Stimulated activated CD4-positive, alpha-beta T cell treated with anti-CD3 and anti-CD28 coated beads, Interleukin-4, amount 100 ng/mL, for 1 hour (primary cell): Measurements from ENCODE around the gene NXNL2.

Experiments
- DNase-seq: peaks from one replicate; pipeline ENCODE4 v3.0.0-alpha.2; 2020

Gene NXNL2

GRCh38 chr9:88534456-88535225 is at the start of gene NXNL2:
TSS of gene NXNL2 (plus strand) at chr9:88535178. CDS start at chr9:88535435, 257 bp downstream.
- DNase-seq = peak; percentile 50

GRCh38 chr9:88488166-88488565 is 46.8 kb upstream of the NXNL2 start:
- DNase-seq = no peak

GRCh38 chr9:88494983-88495721 is 39.8 kb upstream of the NXNL2 start:
- no peak for DNase-seq

- DNase-seq = no peak
These were observed 37.8 kb upstream of the NXNL2 start for GRCh38 chr9:88497224-88497623.

GRCh38 chr9:88498880-88499279 is 36.1 kb upstream of the NXNL2 start:
- no peak for DNase-seq

DNA sequence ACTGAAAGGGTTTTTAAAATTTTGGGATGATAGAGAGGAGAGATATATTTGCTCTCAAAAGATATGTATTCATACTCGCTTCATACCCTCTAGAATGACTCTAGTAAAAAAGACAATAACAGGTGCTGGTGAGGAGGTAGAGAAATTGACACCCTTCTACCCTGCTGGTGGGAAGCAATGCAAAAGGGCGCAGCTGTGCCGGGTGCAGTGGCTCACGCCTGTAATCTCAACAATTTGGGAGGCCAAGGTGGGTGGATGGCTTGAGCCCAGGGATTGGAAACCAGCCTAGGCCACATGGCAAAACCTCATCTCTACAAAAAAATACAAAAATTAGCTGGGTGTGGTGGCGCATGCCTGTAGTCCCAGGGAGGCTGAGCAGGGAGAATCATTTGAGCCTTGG is 33.9 kb upstream of the NXNL2 start:
- no peak for DNase-seq

DNA sequence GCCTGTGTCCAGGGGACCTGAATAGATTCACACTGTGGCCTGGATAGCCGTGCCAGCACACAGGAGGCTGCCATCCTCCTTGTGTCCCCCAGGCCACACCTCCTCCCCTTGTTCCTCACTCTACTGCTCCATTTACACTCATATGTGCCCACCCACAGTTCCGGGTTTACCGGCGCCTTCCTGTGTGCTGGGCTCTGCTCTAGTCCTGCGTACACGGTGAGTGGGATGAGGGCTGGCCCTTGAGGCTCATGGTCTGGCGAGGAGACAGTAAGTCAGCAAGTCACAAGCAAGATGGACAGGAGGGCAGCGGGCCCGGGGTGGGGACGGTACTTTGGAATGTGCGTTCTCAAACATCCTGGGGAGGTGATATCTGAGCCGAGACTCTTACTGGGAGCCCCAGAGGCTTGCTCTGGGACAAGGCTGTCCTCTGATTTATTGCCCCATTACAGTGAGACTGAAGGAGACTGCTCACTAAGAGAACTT is 32.4 kb upstream of the NXNL2 start:
- no peak for DNase-seq

DNA sequence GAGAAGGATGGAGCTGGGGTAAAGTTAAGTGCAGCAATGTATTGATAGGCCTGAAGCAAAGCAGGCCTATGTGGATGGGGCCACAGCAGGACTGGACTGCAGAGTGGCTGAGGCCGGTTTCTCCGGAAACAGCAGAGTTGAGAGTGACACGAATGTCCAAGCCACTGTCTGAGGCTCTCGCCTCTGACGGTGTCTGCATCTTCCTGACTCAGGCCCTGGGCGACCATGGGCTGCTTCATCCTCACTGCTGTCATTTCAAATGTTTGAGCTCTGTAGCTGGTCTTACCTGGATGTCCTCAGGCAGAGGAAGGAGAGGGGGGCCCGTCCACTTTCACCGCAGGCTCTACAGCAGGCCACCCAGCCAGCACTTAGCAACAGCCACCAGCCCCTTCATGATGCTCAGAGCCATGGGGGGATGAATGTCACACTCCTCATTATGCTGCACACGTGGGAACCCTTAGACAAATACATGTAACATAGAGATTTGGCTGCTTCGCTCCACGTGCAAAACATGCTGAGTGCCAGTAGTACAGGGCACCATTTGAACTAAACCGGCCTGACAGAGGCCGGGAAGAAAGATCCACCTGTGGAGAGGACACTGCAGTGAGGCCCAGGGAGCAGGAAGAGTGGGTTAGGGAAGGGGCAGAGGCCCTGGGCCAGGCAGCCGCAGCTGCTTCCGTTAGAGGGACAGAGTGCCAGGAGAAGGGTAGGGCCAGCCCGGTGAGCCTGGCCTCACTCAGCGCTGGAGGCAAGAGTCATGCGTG is 31.7 kb upstream of the NXNL2 start:
- DNase-seq = no peak

DNA sequence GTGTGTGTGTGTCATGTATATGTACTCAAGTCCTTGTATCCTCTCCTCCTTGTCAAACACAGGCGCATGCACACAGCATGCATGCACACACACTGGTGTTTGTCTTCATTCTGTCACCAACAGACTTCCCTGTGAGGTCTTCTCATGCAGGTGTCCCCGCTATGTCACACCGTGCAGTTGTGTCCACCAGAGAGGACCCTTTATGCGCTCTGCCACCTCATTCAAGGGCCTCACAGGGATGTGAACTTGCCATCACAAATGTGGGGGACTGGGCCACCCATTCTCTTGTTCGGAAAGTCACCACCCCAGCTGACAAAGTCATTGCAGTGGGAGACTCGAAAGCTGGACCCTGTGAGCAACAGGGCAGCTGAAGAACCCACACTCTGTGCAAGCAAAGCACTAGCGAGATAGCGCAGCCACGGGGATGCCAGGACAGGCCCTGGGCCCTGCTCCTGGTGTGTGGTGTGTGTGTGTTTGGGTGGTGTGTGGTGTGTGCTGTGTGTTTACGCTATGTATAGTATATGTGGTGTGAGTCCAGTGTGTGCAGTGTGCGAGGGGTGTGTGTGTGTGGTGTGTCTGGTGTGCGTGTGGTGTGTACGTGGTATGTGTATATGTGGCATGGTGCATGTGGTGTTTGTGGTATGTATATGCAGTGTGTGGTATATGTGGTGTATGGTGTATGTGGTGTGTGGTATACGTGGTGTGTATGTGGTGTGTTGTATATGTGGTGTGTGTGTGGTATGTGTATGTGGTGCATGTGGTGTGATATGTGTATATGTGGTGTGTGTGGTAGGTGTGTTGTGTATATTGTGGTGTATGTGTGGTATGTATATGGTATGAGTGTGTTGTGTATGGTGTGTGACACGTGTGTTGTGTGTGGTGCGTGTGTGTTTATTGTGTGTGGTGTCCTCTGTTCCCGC is 30.9 kb upstream of the NXNL2 start:
- no peak for DNase-seq

DNA sequence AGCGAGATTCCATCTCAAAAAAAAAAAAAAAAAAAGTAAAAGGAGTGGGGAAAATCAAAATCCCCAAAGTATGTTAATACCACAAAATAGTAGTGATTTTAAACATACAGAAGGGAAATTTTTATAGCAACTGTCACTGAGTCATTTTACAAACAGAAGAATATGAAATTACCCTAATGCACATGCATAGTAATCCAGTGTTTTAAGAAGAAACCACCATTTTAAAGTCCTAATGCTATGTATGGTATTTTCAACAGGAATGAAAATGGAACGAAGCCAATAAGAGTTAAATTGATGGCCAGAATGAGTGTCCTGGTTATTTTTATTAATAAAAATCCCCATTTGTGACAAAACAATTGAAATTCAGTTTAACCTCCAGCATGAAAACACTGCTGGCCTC is 26.7 kb upstream of the NXNL2 start:
- no peak for DNase-seq

GRCh38 chr9:88511906-88512305 is 23.1 kb upstream of the NXNL2 start:
- no peak for DNase-seq

- DNase-seq = no peak
These were observed 20.7 kb upstream of the NXNL2 start for GRCh38 chr9:88514247-88514646.

DNA sequence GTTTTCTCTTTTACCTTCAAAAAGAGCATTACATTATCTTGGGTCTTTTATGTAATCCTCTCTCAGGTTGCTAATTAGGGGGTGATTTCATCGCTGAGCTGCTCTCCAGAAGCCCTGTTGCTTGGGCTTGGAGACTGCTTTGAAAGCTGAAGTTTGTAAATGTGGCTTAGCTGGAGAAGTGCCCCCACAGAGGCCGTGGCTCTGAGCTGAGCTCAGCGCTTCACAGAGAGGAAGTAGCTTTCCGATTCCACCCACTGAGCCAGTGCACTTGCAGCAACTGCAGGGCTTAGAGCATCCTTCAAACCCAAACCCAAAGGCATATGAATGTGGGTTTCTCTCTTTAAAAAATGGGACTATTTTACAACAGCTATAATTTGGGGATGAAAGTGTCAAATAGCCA is 13.7 kb upstream of the NXNL2 start:
- no peak for DNase-seq

DNA sequence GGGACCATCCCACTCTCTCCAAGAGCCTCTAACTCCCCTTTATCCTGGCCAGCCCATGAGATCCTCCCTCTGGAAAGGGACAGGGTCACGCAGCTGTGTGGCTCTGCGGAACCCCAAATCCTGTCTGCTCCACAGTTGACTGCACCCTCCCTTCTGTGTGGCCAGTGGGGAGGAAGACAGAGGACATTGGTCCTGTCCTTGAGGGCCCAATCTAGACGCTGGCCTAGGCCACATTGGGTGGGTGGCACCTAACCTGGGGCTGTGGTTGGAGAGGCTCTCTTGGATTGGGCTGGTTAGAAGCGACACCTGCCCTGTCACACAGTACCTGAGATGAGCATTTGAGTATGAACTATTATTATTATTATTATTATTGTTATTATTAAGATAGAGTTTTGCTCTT is 12.6 kb upstream of the NXNL2 start:
- DNase-seq = no peak

DNA sequence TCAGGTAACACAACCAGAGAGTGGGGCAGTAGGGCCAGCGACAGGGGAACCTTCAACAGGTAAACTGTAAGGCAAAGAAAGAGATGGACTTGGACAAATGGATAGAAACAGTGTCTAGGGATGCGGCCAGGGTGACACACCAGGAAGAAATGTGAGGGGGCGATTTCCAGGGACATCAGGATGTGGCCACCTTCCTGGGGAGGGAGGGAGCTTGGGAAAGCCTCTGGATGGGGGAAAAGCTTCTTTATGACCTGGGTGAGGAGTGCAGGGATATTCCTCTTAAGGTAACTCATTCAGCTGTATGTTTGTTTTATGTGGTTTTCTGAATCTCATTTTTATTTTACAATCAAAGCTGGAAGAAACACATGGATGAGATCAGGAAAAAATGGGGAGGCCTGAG is 11.9 kb upstream of the NXNL2 start:
- no peak for DNase-seq

DNA sequence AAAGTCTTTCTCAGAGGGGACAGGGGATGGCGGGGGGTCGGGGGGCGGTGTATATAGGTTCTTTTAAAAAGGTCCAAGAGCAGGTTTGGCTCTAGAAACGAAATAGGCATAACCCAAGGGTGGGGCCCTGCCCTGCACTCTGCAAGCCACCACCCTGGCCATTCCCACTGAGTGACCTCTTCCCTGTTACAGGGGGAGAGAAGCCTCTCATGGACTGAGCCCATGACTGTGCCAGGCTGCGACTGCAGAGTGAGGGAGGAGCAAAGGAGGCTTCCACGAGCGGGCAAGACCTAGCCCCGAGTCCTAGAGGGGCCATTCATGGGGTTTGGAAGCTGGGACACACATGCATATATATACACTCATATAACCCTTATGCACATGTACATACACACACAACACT is 10.1 kb upstream of the NXNL2 start:
- DNase-seq = no peak

- no peak for DNase-seq
These were observed 7.4 kb upstream of the NXNL2 start for GRCh38 chr9:88527618-88528017.

DNA sequence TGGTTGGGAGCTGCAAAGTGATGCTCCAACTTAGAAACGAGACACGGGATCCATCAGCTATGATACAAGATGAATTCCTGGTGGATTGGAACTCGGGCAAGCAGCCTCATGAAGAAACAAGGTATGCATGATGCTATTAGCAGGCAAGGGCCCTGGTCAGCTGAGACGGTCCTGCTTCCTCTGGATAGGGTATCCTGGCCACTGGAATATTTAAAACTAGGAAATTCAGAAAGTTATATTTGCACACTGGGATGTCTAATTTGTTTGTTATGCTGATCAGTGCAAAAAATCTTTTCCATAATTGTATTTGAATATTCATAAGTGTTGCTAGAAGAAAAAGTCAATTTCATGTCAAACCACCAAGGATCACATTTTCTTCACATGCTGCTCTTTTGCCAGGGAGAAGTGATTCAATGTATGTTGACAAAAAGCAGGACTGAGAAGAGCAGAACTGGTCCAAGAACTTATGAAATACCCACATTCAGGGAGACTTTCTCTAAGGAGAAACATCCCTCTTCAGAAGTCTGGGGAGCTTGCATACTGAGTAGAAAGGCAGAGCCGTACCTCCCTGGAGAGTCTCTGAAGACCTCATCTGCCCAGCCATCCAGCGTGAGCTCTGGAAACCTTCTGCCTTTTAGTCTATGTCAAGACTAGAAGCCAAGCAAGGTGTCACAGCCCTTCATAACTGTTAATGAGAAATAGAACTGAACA is 6.7 kb upstream of the NXNL2 start:
- no peak for DNase-seq

GRCh38 chr9:88529496-88529895 is 5.5 kb upstream of the NXNL2 start:
- DNase-seq = no peak

GRCh38 chr9:88530051-88530450 is 4.9 kb upstream of the NXNL2 start:
- no peak for DNase-seq

DNA sequence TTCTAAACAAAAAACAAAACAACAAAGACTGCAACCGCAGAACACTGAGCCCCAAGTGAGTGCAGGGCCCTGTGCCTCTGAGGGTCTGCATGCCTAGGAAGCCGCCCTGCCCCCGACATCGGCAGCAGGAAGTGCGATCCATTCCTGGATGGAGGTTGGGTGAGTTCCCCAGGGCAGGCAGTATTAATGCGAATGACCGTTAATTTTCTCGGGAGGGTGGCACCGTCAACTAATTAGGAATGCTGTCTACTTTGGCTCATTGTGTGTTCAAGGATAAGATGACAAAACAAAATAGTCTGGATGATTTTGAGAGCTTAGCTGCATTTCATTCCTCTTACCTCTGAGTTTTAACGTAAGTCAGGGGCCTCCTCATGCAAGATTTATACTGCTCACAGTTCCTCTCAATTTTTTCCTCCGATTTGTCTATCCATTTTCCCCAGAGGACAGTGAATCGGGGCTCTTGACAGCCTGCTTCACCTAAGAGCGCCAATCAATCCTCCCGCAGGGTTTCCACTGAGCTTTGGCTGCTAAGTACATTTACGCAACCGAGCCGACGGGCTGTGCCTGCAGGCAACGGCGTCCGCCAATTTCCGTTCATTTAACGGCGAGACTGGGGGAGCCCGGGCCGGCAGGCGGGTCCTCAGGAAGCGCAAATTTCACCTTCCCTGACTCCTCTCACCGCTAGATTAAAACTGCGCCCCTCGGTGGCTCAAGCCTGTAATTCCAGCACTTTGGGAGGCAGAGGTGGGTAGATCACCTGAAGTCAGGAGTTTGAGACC is 2.9 kb upstream of the NXNL2 start:
- peak; percentile 6 for DNase-seq
